RWPE2 (cell line): ENCODE measurements around the gene SLC16A5.
"Not testable (repeated sequence)": the region's sequence is repeated elsewhere in the genome, so short reads cannot be mapped to it uniquely, and the experiment has no call there.

Experiments
- ATAC-seq: fragments of 200-7000 bp; cut with Tn5 transposase; 3 replicates; pipeline ENCODE4 v1.9.1; 2021; ENCODE audit warnings: low read depth
- DNase-seq: peaks from one replicate; pipeline ENCODE4 v3.0.0-alpha.2; 2020; ENCODE audit warnings: low spot score
- H3K27ac ChIP-seq: fragments of 450-650 bp; 2 replicates; pipeline ENCODE4 v1.5.1; 2017; ENCODE audit warnings: mild to moderate bottlenecking; ENCODE audit not compliant: poor library complexity, severe bottlenecking
- H3K27me3 ChIP-seq: fragments of 250-450 bp; sonication (Bioruptor Pico); 2 replicates; pipeline ENCODE4 v1.5.1; 2021; ENCODE audit warnings: mild to moderate bottlenecking, moderate library complexity; ENCODE audit not compliant: insufficient read depth, poor library complexity, severe bottlenecking
- H3K36me3 ChIP-seq: fragments of 250-450 bp; sonication (Bioruptor Pico); 2 replicates; pipeline ENCODE4 v1.5.1; 2020; ENCODE audit warnings: low read depth, mild to moderate bottlenecking, moderate library complexity
- H3K4me1 ChIP-seq: fragments of 250-450 bp; sonication (Bioruptor Pico); 2 replicates; pipeline ENCODE4 v1.5.1; 2021; ENCODE audit warnings: mild to moderate bottlenecking, moderate library complexity; ENCODE audit not compliant: insufficient read depth, poor library complexity, severe bottlenecking
- H3K4me3 ChIP-seq: fragments of 250-450 bp; sonication (Bioruptor Pico); 2 replicates; pipeline ENCODE4 v1.5.1; 2021; ENCODE audit warnings: mild to moderate bottlenecking, moderate library complexity; ENCODE audit not compliant: severe bottlenecking
- H3K9me3 ChIP-seq: fragments of 250-450 bp; sonication (Bioruptor Pico); 2 replicates; pipeline ENCODE4 v1.5.1; 2021; ENCODE audit warnings: mild to moderate bottlenecking, moderate library complexity; ENCODE audit not compliant: severe bottlenecking
- CTCF ChIP-seq: fragments of 450-650 bp; IDR thresholded peaks from one replicate; pipeline ENCODE4 v1.5.1; 2017; ENCODE audit warnings: mild to moderate bottlenecking, moderate library complexity; ENCODE audit not compliant: poor library complexity, severe bottlenecking

The SLC16A5 gene

GRCh38 chr17:75069783-75070182, 18.0 kb upstream of the SLC16A5 start:
- TF ChIP-seq CTCF: peak; percentile 69
- ATAC-seq (peak; percentile 75), DNase-seq (no peak)
- H3K27ac ChIP-seq: no peak overlapping the region
- H3K4me1 ChIP-seq: no peaks in the 10 kb centered on the region
- H3K36me3 ChIP-seq: no peaks in the 10 kb centered on the region
- no peak overlapping the region for H3K4me3 ChIP-seq
- H3K9me3 ChIP-seq: no peaks in the 10 kb centered on the region
- no peaks in the 10 kb centered on the region for H3K27me3 ChIP-seq

GRCh38 chr17:75071478-75072271, 16.1 kb upstream of the SLC16A5 start:
- H3K4me3 ChIP-seq, H3K9me3 ChIP-seq, H3K27me3 ChIP-seq, ATAC-seq, H3K27ac ChIP-seq, H3K4me1 ChIP-seq, H3K36me3 ChIP-seq, DNase-seq: not testable (repeated sequence)

- DNase-seq, H3K9me3 ChIP-seq, H3K27me3 ChIP-seq, H3K4me1 ChIP-seq, H3K27ac ChIP-seq, H3K4me3 ChIP-seq, ATAC-seq, H3K36me3 ChIP-seq: not testable (repeated sequence)
Measured at GRCh38 chr17:75072909-75073308, 14.8 kb upstream of the SLC16A5 start.

GRCh38 chr17:75073618-75074047, 14.1 kb upstream of the SLC16A5 start:
- Histone ChIP-seq H3K27ac (no peak overlapping the region), H3K9me3 (no peaks in the 10 kb centered on the region), H3K36me3 (no peaks in the 10 kb centered on the region), H3K4me3 (no peak overlapping the region), H3K27me3 (no peaks in the 10 kb centered on the region), H3K4me1 (peaks cover 5% of the 10 kb centered on the region)
- ATAC-seq (peak; percentile 44), DNase-seq (no peak)
- no peak for TF ChIP-seq CTCF

GRCh38 chr17:75074532-75074931, 13.2 kb upstream of the SLC16A5 start:
- DNase-seq (no peak), ATAC-seq (no peak)
- H3K9me3 ChIP-seq: no peaks in the 10 kb centered on the region
- no peaks in the 10 kb centered on the region for H3K27me3 ChIP-seq
- H3K36me3 ChIP-seq: no peaks in the 10 kb centered on the region
- H3K4me1 ChIP-seq: peaks cover 14% of the 10 kb centered on the region
- no peak overlapping the region for H3K27ac ChIP-seq
- no peak overlapping the region for H3K4me3 ChIP-seq
- TF ChIP-seq CTCF: no peak
